ENCODE results near the gene SH3BGRL.

DNA sequence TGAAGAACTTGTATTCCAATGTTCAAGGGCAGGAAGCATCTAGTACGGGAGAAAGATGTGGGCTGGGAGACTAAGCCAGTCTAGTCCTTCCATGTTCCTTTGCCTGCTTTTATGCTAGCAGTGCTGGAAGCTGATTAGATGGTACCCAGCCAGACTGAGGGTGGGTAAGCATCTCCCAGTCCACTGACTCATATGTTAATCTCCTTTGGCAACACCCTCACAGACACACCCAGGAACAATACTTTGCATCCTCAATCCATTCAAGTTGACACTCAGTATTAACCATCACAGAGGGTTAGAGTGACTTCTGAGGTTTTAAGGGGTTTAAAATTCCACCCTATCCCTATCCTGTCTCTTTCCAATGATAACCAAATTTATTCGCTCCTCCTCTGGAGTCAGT, 6.6 kb upstream of the SH3BGRL start:
- TF ChIP-seq, protein P1, sequence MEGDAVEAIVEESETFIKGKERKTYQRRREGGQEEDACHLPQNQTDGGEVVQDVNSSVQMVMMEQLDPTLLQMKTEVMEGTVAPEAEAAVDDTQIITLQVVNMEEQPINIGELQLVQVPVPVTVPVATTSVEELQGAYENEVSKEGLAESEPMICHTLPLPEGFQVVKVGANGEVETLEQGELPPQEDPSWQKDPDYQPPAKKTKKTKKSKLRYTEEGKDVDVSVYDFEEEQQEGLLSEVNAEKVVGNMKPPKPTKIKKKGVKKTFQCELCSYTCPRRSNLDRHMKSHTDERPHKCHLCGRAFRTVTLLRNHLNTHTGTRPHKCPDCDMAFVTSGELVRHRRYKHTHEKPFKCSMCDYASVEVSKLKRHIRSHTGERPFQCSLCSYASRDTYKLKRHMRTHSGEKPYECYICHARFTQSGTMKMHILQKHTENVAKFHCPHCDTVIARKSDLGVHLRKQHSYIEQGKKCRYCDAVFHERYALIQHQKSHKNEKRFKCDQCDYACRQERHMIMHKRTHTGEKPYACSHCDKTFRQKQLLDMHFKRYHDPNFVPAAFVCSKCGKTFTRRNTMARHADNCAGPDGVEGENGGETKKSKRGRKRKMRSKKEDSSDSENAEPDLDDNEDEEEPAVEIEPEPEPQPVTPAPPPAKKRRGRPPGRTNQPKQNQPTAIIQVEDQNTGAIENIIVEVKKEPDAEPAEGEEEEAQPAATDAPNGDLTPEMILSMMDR (IDR thresholded peaks at IDR 0.05): no peak
- no peak for TF ChIP-seq EZH2 (IDR thresholded peaks at IDR 0.05; ENCODE audit: borderline replicate concordance, insufficient read depth, low read depth, low read length, poor library complexity, severe bottlenecking)

Data from B cell (primary cell).